Body of pancreas (tissue), 4 donors: ENCODE data around the gene SPOUT1. TPM values are rescaled to one million over a fixed set of nuclear protein-coding genes. Genes with fewer than 3 reads are reported as not detected.
"Not testable (repeated sequence)": the region's sequence is repeated elsewhere in the genome, so short reads cannot be mapped to it uniquely, and the experiment has no call there.

Source experiments
- ATAC-seq: fragments of 150-250 bp; one replicate; pipeline ENCODE4 v1.9.1; 2016
- DNase-seq, 4 donors: peaks; one replicate each; pipeline ENCODE4 v3.0.0-alpha.2; 2019
- H3K27ac ChIP-seq, 4 donors: fragments of 200-600 bp; sonication (generic); 1 replicate in 3 of 4; 2 replicates in 1 of 4; pipeline versions ENCODE4 v1.5.1 to v1.6.1; 2016 to 2019; ENCODE audit warnings: mild to moderate bottlenecking in 1 of 4, mixed read lengths in 1 of 4, moderate library complexity in 1 of 4
- H3K27me3 ChIP-seq, 2 donors: fragments of 200-600 bp; sonication (generic); one replicate each; pipeline ENCODE4 v1.6.0; 2016; ENCODE audit warnings: mild to moderate bottlenecking in 1 of 2
- H3K36me3 ChIP-seq, 2 donors: fragments of 200-600 bp; sonication (generic); replicated peaks in 1 of 2; 2 replicates each; pipeline ENCODE4 v1.5.1; 2016; ENCODE audit warnings: low read depth in 2 of 2; ENCODE audit not compliant: insufficient read depth in 1 of 2
- H3K4me1 ChIP-seq: fragments of 200-600 bp; sonication (generic); one replicate; pipeline ENCODE4 v1.6.0; 2016
- H3K4me3 ChIP-seq, 2 donors: fragments of 200-600 bp; sonication (generic); 1 replicate in 1 of 2; 2 replicates in 1 of 2; pipeline ENCODE4 v1.5.1; 2016 to 2019
- H3K9me3 ChIP-seq, 3 donors: fragments of 200-600 bp; sonication (generic); 1 replicate in 2 of 3; 2 replicates in 1 of 3; pipeline ENCODE4 v1.5.1; 2016
- POLR2A ChIP-seq, 3 donors: fragments of 450-650 bp; IDR thresholded peaks; one replicate each; pipeline ENCODE4 v1.6.1; 2016; ENCODE audit warnings: antibody characterized with exemption in 3 of 3, mild to moderate bottlenecking in 2 of 3
- WGBS, 2 donors: methylation state at CpG; one replicate each; pipeline ENCODE4 v1.1.5; 2017; 5-methylcytosine and 5-hydroxymethylcytosine counted together
- intact Hi-C: fragments of 100-400 bp; cut with DNase I; formaldehyde crosslinking; loops from one replicate; pipeline ENCODE4 v1.15.1; 2023
- total RNA-seq, 2 donors: library from RNA; depleted of rRNA; stranded (reverse); fragments of >200 nt; gene quantifications; one replicate each; pipeline ENCODE4 v1.1.0, GENCODE V29; 2016
- TF ChIP-seq, protein P1 (sequence below), 7 experiments: fragments of 450-650 bp in 4 of 7; fragments of 200-600 bp in 3 of 7; sonication (generic) in 3 of 7; IDR thresholded peaks; one replicate each; pipeline ENCODE4 v1.5.1; 2016 to 2019; ENCODE audit warnings: antibody characterized with exemption in 7 of 7

Gene SPOUT1
- total RNA-seq, 2 donors from 2014 or later: 16.2 to 16.3 TPM

- H3K36me3 ChIP-seq, H3K27me3 ChIP-seq, intact Hi-C loops, H3K4me3 ChIP-seq, H3K9me3 ChIP-seq, H3K27ac ChIP-seq: not testable (repeated sequence)
- H3K4me1 ChIP-seq: peaks cover 22% of the 10 kb centered on the region
- 54 to 55% methylated on average over 10 of the region's 10 CpGs for WGBS, 2 donors
- DNase-seq (peak; percentile 47 to 73 (median 62)), ATAC-seq (peak; percentile 63)
- TF ChIP-seq, protein P1, sequence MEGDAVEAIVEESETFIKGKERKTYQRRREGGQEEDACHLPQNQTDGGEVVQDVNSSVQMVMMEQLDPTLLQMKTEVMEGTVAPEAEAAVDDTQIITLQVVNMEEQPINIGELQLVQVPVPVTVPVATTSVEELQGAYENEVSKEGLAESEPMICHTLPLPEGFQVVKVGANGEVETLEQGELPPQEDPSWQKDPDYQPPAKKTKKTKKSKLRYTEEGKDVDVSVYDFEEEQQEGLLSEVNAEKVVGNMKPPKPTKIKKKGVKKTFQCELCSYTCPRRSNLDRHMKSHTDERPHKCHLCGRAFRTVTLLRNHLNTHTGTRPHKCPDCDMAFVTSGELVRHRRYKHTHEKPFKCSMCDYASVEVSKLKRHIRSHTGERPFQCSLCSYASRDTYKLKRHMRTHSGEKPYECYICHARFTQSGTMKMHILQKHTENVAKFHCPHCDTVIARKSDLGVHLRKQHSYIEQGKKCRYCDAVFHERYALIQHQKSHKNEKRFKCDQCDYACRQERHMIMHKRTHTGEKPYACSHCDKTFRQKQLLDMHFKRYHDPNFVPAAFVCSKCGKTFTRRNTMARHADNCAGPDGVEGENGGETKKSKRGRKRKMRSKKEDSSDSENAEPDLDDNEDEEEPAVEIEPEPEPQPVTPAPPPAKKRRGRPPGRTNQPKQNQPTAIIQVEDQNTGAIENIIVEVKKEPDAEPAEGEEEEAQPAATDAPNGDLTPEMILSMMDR (IDR thresholded peaks at IDR 0.05): peak; percentile 49 to 86 (median 72)
Measured at GRCh38 chr9:128851779-128852600, 22.4 kb upstream of the SPOUT1 start.

- intact Hi-C loops, ATAC-seq, H3K9me3 ChIP-seq, H3K36me3 ChIP-seq, H3K4me3 ChIP-seq, H3K27ac ChIP-seq, DNase-seq, H3K27me3 ChIP-seq: not testable (repeated sequence)
- H3K4me1 ChIP-seq: peaks cover 25% of the 10 kb centered on the region
- 89 to 90% methylated on average over 10 of the region's 10 CpGs for WGBS, 2 donors
Measured at GRCh38 chr9:128851024-128851423, 21.4 kb upstream of the SPOUT1 start.

DNA sequence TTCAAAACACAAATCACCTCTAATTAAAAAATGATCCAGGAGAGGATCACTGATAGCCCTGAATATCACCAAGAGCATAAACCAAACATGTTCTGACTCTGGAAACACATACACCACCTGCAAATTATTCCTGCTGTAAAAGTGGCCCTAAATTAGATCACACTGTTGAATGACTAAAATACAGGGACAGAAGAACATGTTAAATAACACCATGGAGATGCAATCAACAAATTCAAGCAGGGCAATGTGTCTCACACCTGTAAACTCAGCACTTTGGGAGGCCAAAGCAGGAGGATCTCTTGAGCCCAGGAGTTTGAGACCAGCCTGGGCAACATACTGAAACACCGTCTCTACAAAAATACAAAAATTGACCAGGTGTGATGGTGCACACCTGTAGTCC lies 18.2 kb upstream of the SPOUT1 start:
- H3K27ac ChIP-seq: no peak overlapping the region

GRCh38 chr9:128846680-128847030 lies 17.1 kb upstream of the SPOUT1 start:
- Histone ChIP-seq H3K36me3 (no peaks in the 10 kb centered on the region), H3K27ac (no peak overlapping the region), H3K4me3 (no peak overlapping the region), H3K9me3 (no peaks in the 10 kb centered on the region), H3K4me1 (peaks cover 12% of the 10 kb centered on the region), H3K27me3 (no peaks in the 10 kb centered on the region)
- no peak for DNase-seq
- TF ChIP-seq, protein P1 (IDR thresholded peaks at IDR 0.05): no peak
- no peak for TF ChIP-seq POLR2A (IDR thresholded peaks at IDR 0.05)
- intact Hi-C loops: loop anchor here (5.0 kb wide), 1 partner anchor 81 kb away; no protein-coding TSS in a partner anchor
- ATAC-seq: no peak
- 92 to 94% methylated on average over 3 of the region's 3 CpGs for WGBS, 2 donors

More for the DNA sequence above, 18.2 kb upstream of the SPOUT1 start:
- TF ChIP-seq POLR2A (IDR thresholded peaks at IDR 0.05): no peak
- TF ChIP-seq, protein P1 (IDR thresholded peaks at IDR 0.05): no peak
- ATAC-seq (no peak), DNase-seq (no peak)
- Histone ChIP-seq H3K36me3 (no peaks in the 10 kb centered on the region), H3K27me3 (no peaks in the 10 kb centered on the region), H3K4me3 (no peak overlapping the region), H3K9me3 (no peaks in the 10 kb centered on the region), H3K4me1 (peaks cover 23% of the 10 kb centered on the region)
- intact Hi-C loops: loop anchor here (5.0 kb wide), 1 partner anchor 79 kb away; no protein-coding TSS in a partner anchor
- 91 to 100% methylated on average over 1 of the region's 1 CpG for WGBS, 2 donors

DNA sequence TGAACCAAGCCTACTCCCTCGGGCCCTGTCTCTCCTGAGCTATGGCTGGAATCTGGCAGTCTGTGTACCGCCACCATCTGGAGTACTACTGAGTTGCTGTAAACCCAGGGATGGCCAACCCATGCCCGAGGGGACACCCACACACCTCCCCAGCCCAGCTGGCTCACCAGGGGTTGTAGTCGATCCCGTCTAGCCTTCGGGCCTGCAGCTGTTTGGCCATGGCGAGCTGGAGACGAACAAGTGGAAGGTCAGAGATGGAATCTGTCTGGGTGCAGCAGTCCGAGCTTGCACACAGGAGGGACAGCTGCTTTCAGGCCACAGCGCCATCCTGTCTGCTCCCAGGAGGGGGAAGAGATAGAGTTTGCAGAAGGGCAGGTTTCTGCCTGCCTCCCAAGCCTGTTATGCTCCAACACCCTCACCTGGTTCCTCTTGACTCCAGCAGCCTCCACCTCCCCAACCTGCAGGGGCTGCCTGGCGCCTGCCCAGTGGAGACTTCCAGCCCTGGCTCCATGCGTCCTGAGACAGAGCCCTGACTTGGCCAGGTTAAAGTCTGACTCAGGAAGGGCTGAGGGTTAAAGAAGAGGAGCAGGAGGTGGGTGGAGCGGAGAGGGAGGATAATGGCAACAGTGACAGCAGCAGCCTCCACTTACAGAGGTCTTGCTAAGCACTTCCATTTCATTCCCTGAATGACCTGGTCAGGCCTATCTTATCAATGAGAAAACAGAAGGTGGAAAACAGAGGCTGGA lies 15.8 kb upstream of the SPOUT1 start:
- ATAC-seq: peak; percentile 35
- H3K4me3 ChIP-seq: no peak overlapping the region

DNA sequence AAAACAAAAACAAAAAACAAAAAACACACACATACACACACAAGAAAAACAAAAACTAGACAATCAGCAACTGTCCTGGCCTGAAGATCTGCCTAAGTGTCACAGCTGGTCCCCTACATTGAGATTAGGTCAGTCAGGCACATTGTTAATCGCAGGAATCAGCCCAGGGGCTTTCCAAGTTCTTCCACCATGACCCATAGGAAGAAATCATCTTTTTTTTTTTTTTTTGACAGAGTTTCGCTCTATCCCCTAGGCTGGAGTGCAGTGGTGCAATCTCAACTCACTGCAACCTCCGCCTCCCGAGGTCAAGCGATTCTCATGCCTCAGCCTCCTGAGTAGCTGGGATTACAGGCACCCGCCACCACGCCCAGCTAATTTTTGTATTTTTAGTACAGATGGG lies 13.6 kb upstream of the SPOUT1 start:
- DNase-seq, H3K4me3 ChIP-seq, H3K27ac ChIP-seq, ATAC-seq, H3K27me3 ChIP-seq, H3K36me3 ChIP-seq, H3K9me3 ChIP-seq, intact Hi-C loops: not testable (repeated sequence)
- H3K4me1 ChIP-seq: peaks cover 12% of the 10 kb centered on the region
- 94 to 98% methylated on average over 7 of the region's 7 CpGs for WGBS, 2 donors

More for the DNA sequence above, 15.8 kb upstream of the SPOUT1 start:
- no peak for TF ChIP-seq POLR2A (IDR thresholded peaks at IDR 0.05)
- TF ChIP-seq, protein P1 (IDR thresholded peaks at IDR 0.05): no peak
- H3K27ac ChIP-seq: no peak overlapping the region
- no peaks in the 10 kb centered on the region for H3K27me3 ChIP-seq
- no peaks in the 10 kb centered on the region for H3K9me3 ChIP-seq
- intact Hi-C loops: loop anchor here (5.0 kb wide), 1 partner anchor 82 kb away; no protein-coding TSS in a partner anchor
- DNase-seq: no peak
- H3K4me1 ChIP-seq: peaks cover 12% of the 10 kb centered on the region
- no peaks in the 10 kb centered on the region for H3K36me3 ChIP-seq
- WGBS, 2 donors: 65 to 67% methylated on average over 8 to 13 of the region's 13 CpGs
